ENCODE data around the gene C6orf118. TPM values are rescaled to one million over a fixed set of nuclear protein-coding genes. Genes with fewer than 3 reads are reported as not detected.
A peak's percentile ranks its signal among the peaks of the same experiment; 100 is the strongest.

The C6orf118 gene
- total and polyA plus RNA-seq, 2 experiments from 2014 or later = not detected

GRCh38 chr6:165236326-165236725 is 73.1 kb downstream of the C6orf118 start:
- Histone ChIP-seq H3K27me3 (no peaks in the 10 kb centered on the region), H3K4me1 (ENCODE audit: insufficient read depth) (no peaks in the 10 kb centered on the region), H3K79me2 (no peaks in the 10 kb centered on the region), H3K36me3 (replicated peaks; ENCODE audit: insufficient read depth, low read depth) (no peaks in the 10 kb centered on the region), H3K4me3 (no peak overlapping the region), H3K9me2 (replicated peaks; ENCODE audit: insufficient read depth) (no peaks in the 10 kb centered on the region), H3K27ac (no peak overlapping the region), H4K20me1 (ENCODE audit: insufficient read depth, poor library complexity, severe bottlenecking) (no peaks in the 10 kb centered on the region), H3K9me3 (ENCODE audit: low read depth) (no peaks in the 10 kb centered on the region), H3K4me2 (no peak overlapping the region), H2AFZ (no peak overlapping the region)
- TF ChIP-seq, protein P1, sequence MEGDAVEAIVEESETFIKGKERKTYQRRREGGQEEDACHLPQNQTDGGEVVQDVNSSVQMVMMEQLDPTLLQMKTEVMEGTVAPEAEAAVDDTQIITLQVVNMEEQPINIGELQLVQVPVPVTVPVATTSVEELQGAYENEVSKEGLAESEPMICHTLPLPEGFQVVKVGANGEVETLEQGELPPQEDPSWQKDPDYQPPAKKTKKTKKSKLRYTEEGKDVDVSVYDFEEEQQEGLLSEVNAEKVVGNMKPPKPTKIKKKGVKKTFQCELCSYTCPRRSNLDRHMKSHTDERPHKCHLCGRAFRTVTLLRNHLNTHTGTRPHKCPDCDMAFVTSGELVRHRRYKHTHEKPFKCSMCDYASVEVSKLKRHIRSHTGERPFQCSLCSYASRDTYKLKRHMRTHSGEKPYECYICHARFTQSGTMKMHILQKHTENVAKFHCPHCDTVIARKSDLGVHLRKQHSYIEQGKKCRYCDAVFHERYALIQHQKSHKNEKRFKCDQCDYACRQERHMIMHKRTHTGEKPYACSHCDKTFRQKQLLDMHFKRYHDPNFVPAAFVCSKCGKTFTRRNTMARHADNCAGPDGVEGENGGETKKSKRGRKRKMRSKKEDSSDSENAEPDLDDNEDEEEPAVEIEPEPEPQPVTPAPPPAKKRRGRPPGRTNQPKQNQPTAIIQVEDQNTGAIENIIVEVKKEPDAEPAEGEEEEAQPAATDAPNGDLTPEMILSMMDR (IDR thresholded peaks at IDR 0.05; ENCODE audit: poor library complexity) = no peak
- no peak for TF ChIP-seq EZH2 (IDR thresholded peaks at IDR 0.05; ENCODE audit: borderline replicate concordance)
- no peak for TF ChIP-seq EZH2phosphoT487 (IDR thresholded peaks at IDR 0.05; ENCODE audit: low read depth, severe bottlenecking, unreplicated experiment)
- 90% methylated on average over 1 of the region's 1 CpG for WGBS (ENCODE audit: low lambda C conversion rate, missing lambda C conversion rate)
- DNase-seq (ENCODE audit: low spot score) = no peak

GRCh38 chr6:165232731-165233488 is 76.5 kb downstream of the C6orf118 start:
- Histone ChIP-seq H3K4me2 (no peak overlapping the region), H3K9me3 (ENCODE audit: low read depth) (no peaks in the 10 kb centered on the region), H3K4me3 (no peak overlapping the region), H3K36me3 (replicated peaks; ENCODE audit: insufficient read depth, low read depth) (no peaks in the 10 kb centered on the region), H3K79me2 (no peaks in the 10 kb centered on the region), H3K4me1 (ENCODE audit: insufficient read depth) (no peaks in the 10 kb centered on the region), H3K27me3 (no peaks in the 10 kb centered on the region), H4K20me1 (ENCODE audit: insufficient read depth, poor library complexity, severe bottlenecking) (no peaks in the 10 kb centered on the region), H3K9me2 (replicated peaks; ENCODE audit: insufficient read depth) (no peaks in the 10 kb centered on the region), H3K27ac (no peak overlapping the region), H2AFZ (no peak overlapping the region)
- no peak for DNase-seq (ENCODE audit: low spot score)
- TF ChIP-seq, protein P1 (IDR thresholded peaks at IDR 0.05; ENCODE audit: poor library complexity) = no peak
- TF ChIP-seq EZH2 (IDR thresholded peaks at IDR 0.05; ENCODE audit: borderline replicate concordance) (no peak), EZH2phosphoT487 (IDR thresholded peaks at IDR 0.05; ENCODE audit: low read depth, severe bottlenecking, unreplicated experiment) (no peak)
- WGBS (ENCODE audit: low lambda C conversion rate, missing lambda C conversion rate) = 78% methylated on average over 8 of the region's 8 CpGs

DNA sequence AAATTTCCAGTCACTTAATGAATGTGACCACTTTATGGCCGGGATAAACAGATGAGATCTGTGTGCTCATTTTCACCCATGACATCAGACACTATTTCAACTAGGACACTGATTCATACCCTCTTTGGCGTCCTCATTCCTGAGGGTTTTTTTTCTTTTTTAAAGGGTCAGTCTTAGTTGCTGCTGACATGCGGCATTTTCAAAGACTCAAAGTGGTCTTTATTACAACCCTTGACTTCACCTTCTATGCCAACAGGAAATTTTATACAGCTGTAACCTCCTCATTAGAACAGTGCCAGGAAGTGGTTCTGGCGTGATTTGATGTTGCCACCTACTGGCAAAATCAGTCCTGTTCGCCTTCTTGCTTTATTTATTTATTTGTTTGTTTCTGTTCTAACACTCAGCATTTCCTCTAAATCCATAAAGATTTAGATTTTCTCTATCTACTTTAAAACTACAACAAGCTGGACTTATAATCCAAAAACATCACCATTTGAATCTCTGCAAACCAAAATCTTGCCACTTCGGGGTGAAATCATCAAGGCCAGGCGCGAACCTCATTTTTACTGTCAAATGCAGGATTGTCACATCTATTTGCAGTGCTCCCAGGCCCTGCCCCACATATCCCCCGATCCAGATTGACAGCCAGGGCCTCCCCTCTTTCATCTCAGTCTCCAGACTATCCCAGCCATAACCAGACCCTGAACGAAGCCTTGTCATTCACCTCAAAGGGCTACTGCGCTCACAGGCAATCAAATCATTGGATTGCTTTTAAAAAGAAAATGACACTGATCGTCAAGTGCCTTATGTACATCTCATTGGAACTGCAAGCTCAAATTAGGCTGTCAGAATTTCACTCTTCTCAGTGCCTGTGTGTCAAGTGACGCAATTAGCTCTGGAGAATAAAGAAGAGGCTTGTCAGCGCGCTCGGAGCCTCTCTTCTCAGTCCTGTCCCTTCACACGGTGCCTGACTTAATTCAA is 77.5 kb downstream of the C6orf118 start:
- H4K20me1 ChIP-seq (ENCODE audit: insufficient read depth, poor library complexity, severe bottlenecking) = no peaks in the 10 kb centered on the region
- H3K4me3 ChIP-seq = no peak overlapping the region
- H3K4me1 ChIP-seq (ENCODE audit: insufficient read depth) = no peaks in the 10 kb centered on the region
- H3K79me2 ChIP-seq = no peaks in the 10 kb centered on the region
- no peaks in the 10 kb centered on the region for H3K27me3 ChIP-seq
- no peak overlapping the region for H2AFZ ChIP-seq
- no peaks in the 10 kb centered on the region for H3K36me3 ChIP-seq (replicated peaks; ENCODE audit: insufficient read depth, low read depth)
- peak; percentile 40 for DNase-seq (ENCODE audit: low spot score)
- H3K4me2 ChIP-seq = no peak overlapping the region
- no peaks in the 10 kb centered on the region for H3K9me2 ChIP-seq (replicated peaks; ENCODE audit: insufficient read depth)
- WGBS (ENCODE audit: low lambda C conversion rate, missing lambda C conversion rate) = 71% methylated on average over 17 of the region's 17 CpGs
- H3K27ac ChIP-seq = no peak overlapping the region
- no peak for TF ChIP-seq EZH2 (IDR thresholded peaks at IDR 0.05; ENCODE audit: borderline replicate concordance)
- TF ChIP-seq, protein P1 (IDR thresholded peaks at IDR 0.05; ENCODE audit: poor library complexity) = peak; percentile 60
- no peaks in the 10 kb centered on the region for H3K9me3 ChIP-seq (ENCODE audit: low read depth)

Data from hepatocyte (in vitro differentiated cells).